ENCODE measurements around the gene C16orf78.

The C16orf78 gene

GRCh38 chr16:49411121-49411970, 37.7 kb downstream of the C16orf78 start:
- no peak for TF ChIP-seq POLR2AphosphoS5 (IDR thresholded peaks at IDR 0.05; ENCODE audit: low read depth)
- TF ChIP-seq, protein P1, sequence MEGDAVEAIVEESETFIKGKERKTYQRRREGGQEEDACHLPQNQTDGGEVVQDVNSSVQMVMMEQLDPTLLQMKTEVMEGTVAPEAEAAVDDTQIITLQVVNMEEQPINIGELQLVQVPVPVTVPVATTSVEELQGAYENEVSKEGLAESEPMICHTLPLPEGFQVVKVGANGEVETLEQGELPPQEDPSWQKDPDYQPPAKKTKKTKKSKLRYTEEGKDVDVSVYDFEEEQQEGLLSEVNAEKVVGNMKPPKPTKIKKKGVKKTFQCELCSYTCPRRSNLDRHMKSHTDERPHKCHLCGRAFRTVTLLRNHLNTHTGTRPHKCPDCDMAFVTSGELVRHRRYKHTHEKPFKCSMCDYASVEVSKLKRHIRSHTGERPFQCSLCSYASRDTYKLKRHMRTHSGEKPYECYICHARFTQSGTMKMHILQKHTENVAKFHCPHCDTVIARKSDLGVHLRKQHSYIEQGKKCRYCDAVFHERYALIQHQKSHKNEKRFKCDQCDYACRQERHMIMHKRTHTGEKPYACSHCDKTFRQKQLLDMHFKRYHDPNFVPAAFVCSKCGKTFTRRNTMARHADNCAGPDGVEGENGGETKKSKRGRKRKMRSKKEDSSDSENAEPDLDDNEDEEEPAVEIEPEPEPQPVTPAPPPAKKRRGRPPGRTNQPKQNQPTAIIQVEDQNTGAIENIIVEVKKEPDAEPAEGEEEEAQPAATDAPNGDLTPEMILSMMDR (IDR thresholded peaks at IDR 0.05; ENCODE audit: insufficient read depth, low read length), result no peak
- no peak for TF ChIP-seq GABPA (IDR thresholded peaks at IDR 0.05; ENCODE audit: low read depth)
- TF ChIP-seq REST (IDR thresholded peaks at IDR 0.05; ENCODE audit: insufficient replicate concordance, low read depth), result no peak
- TF ChIP-seq SPI1 (IDR thresholded peaks at IDR 0.05; ENCODE audit: borderline replicate concordance, low read depth), result no peak
- no peak overlapping the region for H3K27ac ChIP-seq (replicated peaks)

GRCh38 chr16:49414671-49415070, 41.1 kb downstream of the C16orf78 start:
- DNase-seq (ENCODE audit: low read depth in 1 of 2, low spot score in 1 of 2), result no peak
- Histone ChIP-seq H3K27ac (replicated peaks) (no peak overlapping the region), H3K4me3 (replicated peaks; ENCODE audit: insufficient read depth, low read length) (no peak overlapping the region), H3K27me3 (ENCODE audit: insufficient read depth, poor library complexity, severe bottlenecking) (no peaks in the 10 kb centered on the region)
- TF ChIP-seq, protein P1 (IDR thresholded peaks at IDR 0.05; ENCODE audit: insufficient read depth, low read length), result no peak
- TF ChIP-seq REST (IDR thresholded peaks at IDR 0.05; ENCODE audit: insufficient replicate concordance, low read depth), result no peak
- TF ChIP-seq GABPA (IDR thresholded peaks at IDR 0.05; ENCODE audit: low read depth), result no peak
- no peak for TF ChIP-seq POLR2AphosphoS5 (IDR thresholded peaks at IDR 0.05; ENCODE audit: low read depth)
- TF ChIP-seq SPI1 (IDR thresholded peaks at IDR 0.05; ENCODE audit: borderline replicate concordance, low read depth), result no peak

More at GRCh38 chr16:49411121-49411970, 37.7 kb downstream of the C16orf78 start:
- no peak for DNase-seq (ENCODE audit: low read depth in 1 of 2, low spot score in 1 of 2)
- Histone ChIP-seq H3K4me3 (replicated peaks; ENCODE audit: insufficient read depth, low read length) (no peak overlapping the region), H3K27me3 (ENCODE audit: insufficient read depth, poor library complexity, severe bottlenecking) (no peaks in the 10 kb centered on the region)

DNA sequence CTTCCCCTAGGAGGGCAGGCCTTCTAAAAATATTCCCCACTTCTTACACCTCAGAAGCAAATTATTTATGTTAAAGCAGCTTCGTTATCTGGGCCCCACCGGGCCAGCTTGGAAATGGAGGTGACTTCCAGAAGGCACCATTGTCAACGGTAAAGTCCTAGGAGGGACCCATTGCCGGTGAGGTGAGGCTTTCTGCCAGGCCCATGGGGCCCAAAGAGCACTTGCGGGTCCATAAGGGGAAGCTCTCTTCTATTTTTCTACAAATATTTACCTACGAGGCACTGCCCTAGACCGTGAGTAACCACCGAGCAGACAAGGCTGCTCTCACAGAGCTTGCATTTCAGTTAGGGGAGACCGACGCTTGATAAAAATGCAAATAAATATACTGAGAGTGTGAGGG, 41.5 kb downstream of the C16orf78 start:
- Histone ChIP-seq H3K27ac (replicated peaks) (no peak overlapping the region), H3K27me3 (ENCODE audit: insufficient read depth, poor library complexity, severe bottlenecking) (no peaks in the 10 kb centered on the region), H3K4me3 (replicated peaks; ENCODE audit: insufficient read depth, low read length) (no peak overlapping the region)
- TF ChIP-seq, protein P1 (IDR thresholded peaks at IDR 0.05; ENCODE audit: insufficient read depth, low read length), result no peak
- no peak for TF ChIP-seq GABPA (IDR thresholded peaks at IDR 0.05; ENCODE audit: low read depth)
- TF ChIP-seq REST (IDR thresholded peaks at IDR 0.05; ENCODE audit: insufficient replicate concordance, low read depth), result no peak
- no peak for TF ChIP-seq SPI1 (IDR thresholded peaks at IDR 0.05; ENCODE audit: borderline replicate concordance, low read depth)
- no peak for TF ChIP-seq POLR2AphosphoS5 (IDR thresholded peaks at IDR 0.05; ENCODE audit: low read depth)
- no peak for DNase-seq (ENCODE audit: low read depth in 1 of 2, low spot score in 1 of 2)
